NCI-H146 treated with DMSO at 0.1 percent for 48 hours (cell line): Measurements from ENCODE around the gene CCDC167.

Source experiments
- DNase-seq: peaks from one replicate; lab custom pipeline; 2025; ENCODE audit not compliant: unreplicated experiment; lab: John Stamatoyannopoulos, UW

CCDC167 gene

GRCh38 chr6:37530297-37530696 is 30.6 kb upstream of the CCDC167 start:
- no peak for DNase-seq

GRCh38 chr6:37528541-37528940 is 28.8 kb upstream of the CCDC167 start:
- no peak for DNase-seq

GRCh38 chr6:37525460-37526357 is 26.0 kb upstream of the CCDC167 start:
- no peak for DNase-seq

- no peak for DNase-seq
Measured at GRCh38 chr6:37524970-37525318, 25.3 kb upstream of the CCDC167 start.

GRCh38 chr6:37524025-37524969 is 24.6 kb upstream of the CCDC167 start:
- DNase-seq, result no peak

GRCh38 chr6:37523412-37523811 is 23.7 kb upstream of the CCDC167 start:
- DNase-seq, result no peak

- no peak for DNase-seq
Measured at GRCh38 chr6:37522836-37523235, 23.1 kb upstream of the CCDC167 start.

- DNase-seq, result no peak
Measured at GRCh38 chr6:37521674-37522073, 22.0 kb upstream of the CCDC167 start.

- no peak for DNase-seq
Measured at GRCh38 chr6:37520926-37521325, 21.2 kb upstream of the CCDC167 start.

- DNase-seq, result no peak
Measured at GRCh38 chr6:37519461-37519860, 19.8 kb upstream of the CCDC167 start.

GRCh38 chr6:37518116-37518515 is 18.4 kb upstream of the CCDC167 start:
- DNase-seq, result no peak

GRCh38 chr6:37517411-37517812 is 17.7 kb upstream of the CCDC167 start:
- no peak for DNase-seq

GRCh38 chr6:37516920-37517405 is 17.3 kb upstream of the CCDC167 start:
- peak; percentile 57 for DNase-seq

- DNase-seq, result peak; percentile 93
Measured at GRCh38 chr6:37516076-37516919, 16.6 kb upstream of the CCDC167 start.

GRCh38 chr6:37515712-37516075 is 16.0 kb upstream of the CCDC167 start:
- peak; percentile 69 for DNase-seq

- DNase-seq, result peak; percentile 39
Measured at GRCh38 chr6:37514837-37515236, 15.1 kb upstream of the CCDC167 start.

- no peak for DNase-seq
Measured at GRCh38 chr6:37514321-37514771, 14.7 kb upstream of the CCDC167 start.

GRCh38 chr6:37513576-37513975 is 13.9 kb upstream of the CCDC167 start:
- no peak for DNase-seq

- no peak for DNase-seq
Measured at GRCh38 chr6:37513155-37513554, 13.5 kb upstream of the CCDC167 start.

- no peak for DNase-seq
Measured at GRCh38 chr6:37512400-37513011, 12.8 kb upstream of the CCDC167 start.
